ENCODE results near the gene PSME3IP1.

The PSME3IP1 gene

GRCh38 chr16:57185945-57186871 lies at the start of gene PSME3IP1, which contains the start of gene RSPRY1:
PSME3IP1 (minus strand) TSS chr16:57186039; CDS start chr16:57173854, 12,185 bp downstream.
RSPRY1 (plus strand) TSS chr16:57186329; CDS start chr16:57204659, 18,330 bp downstream.
- DNase-seq (ENCODE audit: low read depth): peak; percentile 100
- TF ChIP-seq POLR2A (IDR thresholded peaks at IDR 0.05; ENCODE audit: extremely low read depth, insufficient read length) (peak; percentile 32), MAX (IDR thresholded peaks at IDR 0.05; ENCODE audit: low read depth, low read length) (peak; percentile 92), CTCF (IDR thresholded peaks at IDR 0.05; ENCODE audit: low read depth, low read length) (no peak), MYC (IDR thresholded peaks at IDR 0.05; ENCODE audit: low read depth, low read length) (peak; percentile 29; the same call in 1 of the 2 replicates)
- H3K4me3 ChIP-seq (ENCODE audit: low read depth, low read length): peak within 1 kb of the TSS; percentile 96

- peak; percentile 78 for DNase-seq (ENCODE audit: low read depth)
- TF ChIP-seq MAX (IDR thresholded peaks at IDR 0.05; ENCODE audit: low read depth, low read length): peak; percentile 69
- no peak for TF ChIP-seq POLR2A (IDR thresholded peaks at IDR 0.05; ENCODE audit: extremely low read depth, insufficient read length)
These were observed 49.5 kb upstream of the PSME3IP1 start for GRCh38 chr16:57235128-57236021.

GRCh38 chr16:57234707-57235092 lies 48.9 kb upstream of the PSME3IP1 start:
- no peak overlapping the region for H3K4me3 ChIP-seq (ENCODE audit: low read depth, low read length)
- TF ChIP-seq POLR2A (IDR thresholded peaks at IDR 0.05; ENCODE audit: extremely low read depth, insufficient read length): no peak
- TF ChIP-seq MAX (IDR thresholded peaks at IDR 0.05; ENCODE audit: low read depth, low read length): no peak
- TF ChIP-seq MYC (IDR thresholded peaks at IDR 0.05; ENCODE audit: low read depth, low read length): no peak
- TF ChIP-seq CTCF (IDR thresholded peaks at IDR 0.05; ENCODE audit: low read depth, low read length): no peak
- no peak for DNase-seq (ENCODE audit: low read depth)

More at GRCh38 chr16:57235128-57236021, 49.5 kb upstream of the PSME3IP1 start:
- H3K4me3 ChIP-seq (ENCODE audit: low read depth, low read length): no peak overlapping the region

GRCh38 chr16:57233944-57234706 lies 48.3 kb upstream of the PSME3IP1 start:
- TF ChIP-seq MAX (IDR thresholded peaks at IDR 0.05; ENCODE audit: low read depth, low read length) (no peak), POLR2A (IDR thresholded peaks at IDR 0.05; ENCODE audit: extremely low read depth, insufficient read length) (no peak), MYC (IDR thresholded peaks at IDR 0.05; ENCODE audit: low read depth, low read length) (no peak), CTCF (IDR thresholded peaks at IDR 0.05; ENCODE audit: low read depth, low read length) (no peak)
- DNase-seq (ENCODE audit: low read depth): no peak
- H3K4me3 ChIP-seq (ENCODE audit: low read depth, low read length): no peak overlapping the region

- H3K4me3 ChIP-seq (ENCODE audit: low read depth, low read length): no peak overlapping the region
- DNase-seq (ENCODE audit: low read depth): no peak
- TF ChIP-seq POLR2A (IDR thresholded peaks at IDR 0.05; ENCODE audit: extremely low read depth, insufficient read length) (no peak), MYC (IDR thresholded peaks at IDR 0.05; ENCODE audit: low read depth, low read length) (no peak), MAX (IDR thresholded peaks at IDR 0.05; ENCODE audit: low read depth, low read length) (no peak), CTCF (IDR thresholded peaks at IDR 0.05; ENCODE audit: low read depth, low read length) (no peak)
These were observed 46.0 kb upstream of the PSME3IP1 start for GRCh38 chr16:57231821-57232350.

All from NB4 (cell line).